ENCODE measurements around the gene EIF1. TPM values are rescaled to one million over a fixed set of nuclear protein-coding genes. Genes with fewer than 3 reads are reported as not detected.
A peak's percentile ranks its signal among the peaks of the same experiment; 100 is the strongest.
"Not testable (repeated sequence)": the region's sequence is repeated elsewhere in the genome, so short reads cannot be mapped to it uniquely, and the experiment has no call there.

The EIF1 gene
- total RNA-seq, 2 donors from 2014 or later, result 899 to 1,106 TPM

DNA sequence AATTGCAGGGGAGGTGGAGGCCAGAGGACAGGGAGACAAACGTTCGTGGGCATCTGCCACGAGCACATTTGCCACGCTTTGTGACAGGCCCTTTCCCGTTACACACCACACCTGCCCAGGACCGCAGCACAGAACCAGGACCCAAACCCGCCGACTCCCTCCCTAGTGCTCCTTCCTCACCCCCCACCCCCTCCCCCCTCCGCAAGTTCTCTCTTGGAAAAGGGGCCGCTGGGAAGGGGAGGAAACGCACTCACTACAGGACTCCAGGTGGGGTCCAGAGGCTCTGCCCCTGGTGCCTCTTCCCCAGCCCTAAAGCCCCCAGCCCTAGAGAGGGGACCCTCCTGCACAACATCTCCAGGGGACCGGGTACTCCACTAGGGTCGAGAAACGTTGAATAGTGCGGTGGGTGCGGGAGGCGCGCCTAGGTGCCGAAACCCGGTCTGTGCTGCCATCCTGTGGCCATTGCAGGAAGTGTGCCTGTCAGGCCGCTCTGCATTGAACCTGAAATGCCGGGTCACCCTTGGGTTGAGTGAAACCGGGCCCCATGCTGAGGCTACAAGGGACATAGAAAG is 21.9 kb upstream of the EIF1 start:
- DNase-seq (ENCODE audit: low spot score in 2 of 2), result peak; percentile 85 to 90
- peak overlapping the region in 1 of 2 donors; percentile 94 for H3K27ac Mint-ChIP-seq
- H3K9me3 Mint-ChIP-seq, result no peaks in the 10 kb centered on the region
- no peaks in the 10 kb centered on the region for H3K36me3 Mint-ChIP-seq
- peak; percentile 51 to 59 for ATAC-seq

DNA sequence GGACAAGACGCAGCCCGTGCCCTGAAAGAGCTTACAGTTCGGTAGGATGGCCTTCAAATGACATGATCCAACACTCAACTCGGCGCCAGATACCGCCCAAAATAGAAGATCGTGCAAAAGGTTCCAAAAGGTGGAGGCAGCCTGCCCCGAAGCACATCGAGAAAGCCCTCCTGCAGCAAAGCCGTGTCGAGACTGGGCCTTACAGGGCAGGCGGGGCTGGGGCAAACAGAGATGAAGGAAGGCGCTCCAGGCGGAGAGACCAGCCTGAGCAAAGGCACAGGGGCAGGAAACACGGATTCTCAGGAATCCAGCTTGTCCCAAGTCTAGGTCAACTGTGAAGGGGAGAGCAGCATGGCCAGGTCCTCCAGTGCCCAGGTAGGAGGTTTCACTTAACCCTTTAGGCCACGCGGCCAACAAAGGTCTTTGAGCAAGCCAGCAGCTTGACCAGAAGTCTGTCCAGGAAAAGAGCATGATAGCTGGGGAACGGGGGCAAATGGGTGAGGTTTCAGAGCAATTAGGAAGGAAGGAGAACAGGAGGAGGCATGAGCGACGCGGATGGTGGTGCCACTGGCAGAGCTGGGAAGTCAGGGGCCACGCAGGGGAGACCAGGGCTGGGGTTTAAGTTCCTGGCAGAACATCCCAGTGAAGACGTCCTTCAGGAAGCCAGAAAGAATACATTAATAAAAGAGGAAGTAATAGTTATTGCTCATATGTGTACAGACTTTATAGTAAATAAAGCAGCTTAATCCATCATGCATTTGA is 21.2 kb upstream of the EIF1 start:
- DNase-seq (ENCODE audit: low spot score in 2 of 2) (no peak), ATAC-seq (no peak)
- no peaks in the 10 kb centered on the region for H3K9me3 Mint-ChIP-seq
- no peaks in the 10 kb centered on the region for H3K36me3 Mint-ChIP-seq
- peak overlapping the region; percentile 58 to 94 for H3K27ac Mint-ChIP-seq

DNA sequence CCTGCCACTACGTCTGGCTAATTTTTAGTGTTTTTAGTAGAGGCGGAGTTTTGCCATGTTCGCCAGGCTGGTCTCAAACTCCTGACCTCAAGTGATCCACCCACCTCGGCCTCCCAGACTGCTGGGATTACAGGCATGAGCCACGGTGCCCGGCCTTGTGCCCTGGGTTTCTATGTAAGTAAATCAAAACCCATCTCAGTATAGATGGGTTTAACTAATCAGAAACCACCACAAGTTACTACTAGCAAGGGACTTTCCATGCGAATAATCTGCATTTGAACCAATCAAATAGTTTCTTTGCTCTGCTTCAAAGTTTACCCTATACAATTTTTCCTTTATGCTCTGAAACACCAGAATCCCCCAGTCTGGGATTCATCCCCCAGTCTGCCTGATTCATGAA is 16.5 kb upstream of the EIF1 start:
- no peak for DNase-seq (ENCODE audit: low spot score in 2 of 2)
- Mint-ChIP-seq H3K27ac (peak overlapping the region in 1 of 2 donors; percentile 31), H3K36me3 (peaks cover 0 to 4% of the 10 kb centered on the region in 2 donors), H3K9me3 (no peaks in the 10 kb centered on the region)
- peak; percentile 64 to 70 for ATAC-seq

DNA sequence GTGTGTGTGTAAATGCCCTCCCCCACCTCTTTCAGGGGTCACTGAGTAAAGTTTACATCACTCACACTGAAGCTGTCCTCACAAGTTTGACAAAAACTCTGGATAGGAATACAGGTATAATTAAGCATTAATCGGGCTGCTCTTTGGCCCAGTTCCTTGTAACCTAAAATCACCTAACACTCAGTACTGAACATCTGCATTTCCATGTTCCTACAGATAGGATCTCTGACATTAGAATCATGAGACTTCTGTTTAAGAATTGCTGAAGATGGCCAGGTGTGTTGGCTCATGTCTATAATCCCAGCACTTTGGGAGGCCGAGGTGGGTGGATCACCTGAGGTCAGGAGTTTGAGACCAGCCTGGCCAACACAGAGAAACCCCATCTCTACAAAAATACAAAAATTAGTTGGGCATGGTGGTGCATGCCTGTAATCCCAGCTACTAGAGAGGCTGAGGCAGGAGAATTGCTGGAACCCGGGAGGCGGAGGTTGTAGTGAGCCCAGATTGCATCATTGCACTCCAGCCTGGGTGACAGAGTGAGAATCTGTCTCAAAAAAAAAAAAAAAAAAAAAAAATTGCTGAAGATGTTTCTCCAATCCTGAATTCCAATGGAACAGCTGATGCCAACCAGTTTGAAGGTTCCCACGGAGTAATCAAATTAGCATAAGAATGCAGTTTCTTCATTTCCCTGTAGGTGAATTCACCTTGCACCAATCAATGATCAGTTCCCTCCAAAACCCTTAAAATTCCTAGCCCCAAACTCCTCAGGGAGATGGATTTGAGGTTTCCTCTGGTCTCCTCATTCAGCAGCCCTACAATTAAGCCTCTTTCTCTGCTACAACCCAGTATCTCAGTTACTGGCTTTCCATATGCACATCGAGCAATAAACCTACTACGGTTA is 13.3 kb upstream of the EIF1 start:
- H3K27ac Mint-ChIP-seq; H3K36me3 Mint-ChIP-seq; DNase-seq (ENCODE audit: low spot score in 2 of 2); H3K9me3 Mint-ChIP-seq; ATAC-seq: not testable (repeated sequence)

DNA sequence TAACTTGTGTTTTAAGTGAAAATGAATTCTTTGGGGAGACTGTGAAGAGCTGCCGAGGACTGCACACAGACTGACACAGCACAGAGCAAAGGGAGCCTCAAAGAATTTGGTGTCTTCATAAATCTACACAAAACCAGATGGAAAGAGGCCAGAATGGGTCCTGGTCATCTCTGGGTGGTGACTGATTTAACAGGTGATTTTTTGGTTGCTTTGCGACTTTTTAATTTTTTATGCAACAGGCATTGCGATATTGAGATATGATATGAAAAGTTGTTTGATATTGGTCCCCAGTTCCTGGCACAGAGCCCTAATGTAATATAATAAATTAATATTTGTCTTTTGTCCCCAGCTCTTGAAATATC is 12.6 kb upstream of the EIF1 start:
- DNase-seq (ENCODE audit: low spot score in 2 of 2) (no peak), ATAC-seq (no peak)
- no peaks in the 10 kb centered on the region for H3K9me3 Mint-ChIP-seq

DNA sequence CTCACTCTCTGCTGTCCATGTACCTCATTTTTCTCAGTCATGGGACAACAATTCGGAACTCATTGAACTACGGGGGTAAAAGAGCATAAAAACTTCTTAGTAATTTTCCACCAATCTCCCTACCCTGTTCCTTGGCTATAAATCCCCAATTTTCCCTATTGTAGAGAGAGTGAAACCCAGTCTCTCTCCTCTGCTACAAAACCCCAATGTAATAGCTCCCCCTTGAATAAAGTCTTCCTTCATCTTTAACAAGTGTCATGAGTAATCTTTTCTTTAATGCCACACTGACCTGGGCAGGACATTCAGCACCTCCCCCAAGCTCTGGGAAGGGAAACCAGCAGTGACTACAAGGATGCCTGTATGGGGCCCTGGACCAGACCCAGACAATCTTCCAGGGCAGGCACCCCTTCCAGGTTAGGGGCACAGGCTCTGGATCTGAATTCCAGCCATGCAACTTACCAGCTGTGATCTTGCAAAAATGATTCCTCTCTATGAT is 10.2 kb upstream of the EIF1 start:
- Mint-ChIP-seq H3K36me3 (peaks cover 0 to 4% of the 10 kb centered on the region in 2 donors), H3K9me3 (no peaks in the 10 kb centered on the region), H3K27ac (peak overlapping the region; percentile 86 to 90)
- DNase-seq (ENCODE audit: low spot score in 2 of 2) (no peak), ATAC-seq (peak; percentile 52 to 55)

More for the DNA sequence above, 12.6 kb upstream of the EIF1 start:
- H3K36me3 Mint-ChIP-seq, result peaks cover 0 to 4% of the 10 kb centered on the region in 2 donors
- H3K27ac Mint-ChIP-seq, result no peak overlapping the region

DNA sequence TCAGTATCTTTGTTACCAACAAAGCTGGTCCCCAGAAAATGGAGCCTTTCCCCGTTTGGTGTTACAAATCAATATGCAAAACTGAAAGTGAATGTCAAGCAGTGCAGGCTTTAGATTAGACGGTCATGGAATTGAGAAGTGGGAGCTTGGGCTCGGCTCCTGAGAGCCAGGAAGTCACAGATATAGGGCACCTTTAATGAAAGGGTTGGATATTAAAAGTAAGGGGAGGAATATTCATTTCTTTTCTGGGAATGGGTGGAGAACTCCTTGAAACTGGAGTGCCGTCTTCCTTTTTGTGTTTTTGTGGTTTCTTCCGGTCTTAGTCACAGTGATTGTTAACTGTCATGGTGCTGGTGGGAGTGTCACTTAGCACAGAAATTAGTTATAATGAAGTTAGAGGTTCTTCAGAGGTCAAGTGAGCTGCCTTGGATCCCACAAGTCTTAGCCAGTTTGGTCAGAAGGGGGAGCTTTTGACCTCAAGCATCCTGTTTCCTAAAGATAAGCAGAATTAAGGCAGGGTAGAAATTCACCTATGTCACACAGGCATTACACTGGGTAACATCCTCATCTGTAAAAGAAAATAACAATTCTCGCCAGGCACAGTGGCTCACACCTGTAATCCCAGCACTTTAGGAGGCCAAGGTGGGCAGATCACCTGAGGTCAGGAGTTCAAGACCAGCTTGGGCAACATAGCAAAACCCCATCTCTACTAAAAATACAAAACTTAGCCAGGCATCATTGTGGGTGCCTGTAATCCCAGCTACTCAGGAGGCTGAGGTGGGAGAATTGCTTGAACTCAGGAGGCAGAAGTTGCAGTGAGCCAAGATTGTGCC is 9.6 kb upstream of the EIF1 start:
- peak; percentile 58 to 69 for DNase-seq (ENCODE audit: low spot score in 2 of 2)
- Mint-ChIP-seq H3K27ac (peak overlapping the region; percentile 86 to 90), H3K9me3 (no peaks in the 10 kb centered on the region), H3K36me3 (peaks cover 0 to 4% of the 10 kb centered on the region in 2 donors)
- peak; percentile 91 for ATAC-seq

DNA sequence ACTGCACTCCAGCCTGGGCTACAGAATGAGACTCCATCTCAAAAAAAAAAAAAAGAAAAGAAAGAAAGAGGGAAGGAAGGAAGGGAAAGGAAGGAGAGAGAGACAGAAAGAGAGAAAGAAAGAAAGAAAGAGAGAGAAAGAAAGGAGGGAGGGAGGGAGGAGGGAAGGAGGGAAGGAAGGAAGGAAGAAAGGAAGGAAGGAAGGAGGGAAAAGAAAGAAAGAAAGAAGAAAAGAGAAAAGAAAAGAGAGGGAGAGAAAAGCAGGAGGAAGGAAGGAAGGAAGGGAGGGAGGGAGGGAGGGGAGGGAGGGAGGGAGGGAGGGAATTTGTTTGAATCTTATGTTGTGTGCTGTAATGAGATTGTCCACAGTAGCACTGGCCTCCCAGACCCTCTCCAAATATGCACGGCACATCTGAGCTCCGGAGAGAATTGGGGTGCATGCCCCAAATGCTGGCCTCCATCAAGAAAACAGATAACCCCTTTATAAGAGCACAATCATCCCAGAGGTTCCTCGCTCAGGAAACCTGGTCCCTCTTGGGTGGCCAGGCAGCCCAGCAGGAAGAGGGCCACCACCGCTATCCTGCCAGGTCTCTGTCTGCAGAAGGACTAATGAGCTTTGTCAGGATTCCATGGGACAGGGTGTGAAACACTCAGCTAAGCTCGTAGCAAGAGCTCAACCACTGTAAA is 8.8 kb upstream of the EIF1 start:
- no peak for ATAC-seq
- peak overlapping the region; percentile 86 to 90 for H3K27ac Mint-ChIP-seq
- H3K9me3 Mint-ChIP-seq, result no peaks in the 10 kb centered on the region
- H3K36me3 Mint-ChIP-seq, result peaks cover 0 to 4% of the 10 kb centered on the region in 2 donors
- DNase-seq (ENCODE audit: low spot score in 2 of 2), result no peak

DNA sequence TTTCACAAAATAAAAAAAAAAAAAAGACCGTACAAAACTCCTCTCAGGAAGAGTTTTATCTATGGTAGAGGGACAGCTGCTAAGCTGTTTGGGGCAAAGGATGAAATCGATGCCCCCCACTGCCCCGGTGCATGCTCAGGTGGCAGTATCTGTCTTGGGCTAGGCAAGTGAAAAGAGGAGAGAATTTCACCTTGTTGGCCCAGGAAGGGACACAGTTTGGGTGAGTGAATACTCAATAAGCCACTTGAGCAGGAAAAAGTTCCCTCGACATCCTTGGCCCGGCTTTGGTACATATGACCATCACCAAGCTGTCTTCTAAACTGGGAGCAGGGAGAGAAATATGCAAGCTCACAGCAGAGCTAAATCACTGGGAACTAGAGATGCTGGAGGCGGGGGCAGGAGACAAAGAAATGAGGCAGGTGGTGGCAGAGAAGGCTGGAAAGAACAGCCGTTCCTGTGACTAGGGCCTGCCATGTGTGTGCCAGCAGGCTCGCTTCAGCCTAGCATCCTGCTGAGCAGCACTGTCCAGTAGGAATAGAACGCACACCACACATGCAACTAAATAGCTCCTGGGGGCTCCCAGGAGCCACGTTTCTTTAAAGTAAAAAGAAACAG is 8.2 kb upstream of the EIF1 start:
- peaks cover 0 to 4% of the 10 kb centered on the region in 2 donors for H3K36me3 Mint-ChIP-seq
- no peak for ATAC-seq
- no peak for DNase-seq (ENCODE audit: low spot score in 2 of 2)
- peak overlapping the region in 1 of 2 donors; percentile 90 for H3K27ac Mint-ChIP-seq
- no peaks in the 10 kb centered on the region for H3K9me3 Mint-ChIP-seq

DNA sequence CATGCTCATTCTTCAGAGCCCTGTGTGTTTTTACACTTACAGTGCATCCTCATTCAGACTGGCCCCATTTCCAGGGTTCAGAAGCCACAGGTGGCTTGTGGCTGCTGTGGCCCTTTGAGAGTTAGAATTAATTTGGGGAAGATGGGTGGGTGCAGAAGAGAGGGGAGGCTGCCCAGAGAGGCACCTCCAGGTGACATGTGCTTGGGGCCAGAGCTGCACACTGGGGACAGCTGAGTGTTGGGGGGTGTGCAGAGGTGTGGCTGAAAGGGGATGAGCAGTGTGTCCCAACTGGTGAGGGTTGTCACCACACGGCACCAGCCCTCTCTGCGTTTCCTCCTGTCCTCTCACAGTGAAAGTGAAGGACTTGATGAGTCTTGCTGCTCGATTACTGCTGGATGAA is 6.9 kb upstream of the EIF1 start:
- Mint-ChIP-seq H3K27ac (peak overlapping the region in 1 of 2 donors; percentile 34), H3K36me3 (no peaks in the 10 kb centered on the region)
- DNase-seq (ENCODE audit: low spot score in 2 of 2), result no peak

DNA sequence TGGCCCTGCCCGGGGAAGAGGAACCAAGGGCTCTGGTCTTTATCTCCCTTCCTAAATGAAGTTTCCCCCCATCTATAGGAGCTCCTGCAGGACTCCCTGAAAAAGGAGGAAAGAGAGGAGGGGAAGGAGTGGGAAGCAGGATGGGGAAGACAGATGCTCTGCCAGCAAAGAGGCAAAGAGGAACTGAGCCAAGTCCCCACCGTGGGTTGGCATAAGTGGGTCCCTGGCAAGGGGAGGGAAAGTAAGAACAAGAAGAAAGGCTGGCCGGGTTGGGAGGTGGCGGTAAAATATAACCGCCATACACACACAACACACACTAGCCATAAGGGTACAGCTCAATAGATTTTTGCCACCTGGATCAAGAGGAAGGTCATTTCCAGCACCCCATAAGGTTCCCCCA is 6.1 kb upstream of the EIF1 start:
- H3K36me3 Mint-ChIP-seq, result no peaks in the 10 kb centered on the region
- H3K9me3 Mint-ChIP-seq, result no peaks in the 10 kb centered on the region
- no peak for DNase-seq (ENCODE audit: low spot score in 2 of 2)
- H3K27ac Mint-ChIP-seq, result peak overlapping the region in 1 of 2 donors; percentile 34
- no peak for ATAC-seq

More for the DNA sequence above, 6.9 kb upstream of the EIF1 start:
- ATAC-seq, result no peak
- no peaks in the 10 kb centered on the region for H3K9me3 Mint-ChIP-seq

DNA sequence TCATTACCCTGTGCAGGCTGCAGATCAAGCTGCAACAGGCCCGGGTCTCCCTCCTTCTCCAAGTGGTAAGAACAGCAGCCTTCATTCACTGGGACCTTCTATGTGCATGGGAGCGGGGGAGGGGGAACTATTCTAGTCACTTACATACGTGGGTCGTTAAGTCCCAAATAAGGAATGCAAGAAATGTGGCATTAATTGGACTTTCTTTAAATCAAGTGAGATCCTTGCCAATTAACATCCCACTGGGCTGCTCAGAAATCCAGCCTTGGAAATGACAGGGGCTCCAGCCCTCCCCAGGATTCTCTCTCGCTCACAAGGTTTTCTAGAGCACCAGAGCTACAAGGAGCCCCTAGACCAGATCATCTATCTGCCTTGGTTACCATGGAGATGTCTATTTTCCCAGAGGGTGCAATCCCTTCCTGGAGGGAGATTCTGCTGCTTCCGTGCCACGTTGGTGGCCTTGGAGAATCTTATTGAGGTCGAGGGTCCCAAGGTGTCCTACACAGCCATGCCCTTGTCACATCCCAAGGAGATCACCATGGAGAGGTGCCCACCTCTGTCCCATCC is 5.2 kb upstream of the EIF1 start:
- ATAC-seq (no peak), DNase-seq (ENCODE audit: low spot score in 2 of 2) (no peak)
- Mint-ChIP-seq H3K9me3 (no peaks in the 10 kb centered on the region), H3K36me3 (no peaks in the 10 kb centered on the region), H3K27ac (no peak overlapping the region)

DNA sequence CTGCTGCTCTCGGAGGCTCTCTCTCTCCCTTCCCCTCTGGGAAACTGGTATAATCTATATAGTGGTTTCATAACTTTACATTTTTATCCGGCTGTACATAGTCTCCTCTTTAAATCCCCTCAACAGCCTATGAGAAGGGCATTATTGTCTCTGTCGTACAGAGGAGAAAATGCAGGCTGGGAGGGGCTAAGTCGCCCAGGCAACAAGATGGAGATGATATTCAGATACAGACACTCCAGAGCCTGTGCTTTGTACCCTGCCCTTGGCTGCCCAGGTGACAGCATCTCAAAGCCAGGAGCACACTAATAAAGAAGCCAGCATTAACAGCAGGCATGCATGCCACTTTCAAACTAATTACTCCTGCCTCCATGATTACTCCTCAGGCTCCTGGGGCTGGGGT is 4.7 kb upstream of the EIF1 start:
- H3K9me3 Mint-ChIP-seq, result no peaks in the 10 kb centered on the region
- ATAC-seq, result no peak
- H3K27ac Mint-ChIP-seq, result peak overlapping the region in 1 of 2 donors; percentile 26
- DNase-seq (ENCODE audit: low spot score in 2 of 2), result no peak
- peaks cover 0 to 3% of the 10 kb centered on the region in 2 donors for H3K36me3 Mint-ChIP-seq

DNA sequence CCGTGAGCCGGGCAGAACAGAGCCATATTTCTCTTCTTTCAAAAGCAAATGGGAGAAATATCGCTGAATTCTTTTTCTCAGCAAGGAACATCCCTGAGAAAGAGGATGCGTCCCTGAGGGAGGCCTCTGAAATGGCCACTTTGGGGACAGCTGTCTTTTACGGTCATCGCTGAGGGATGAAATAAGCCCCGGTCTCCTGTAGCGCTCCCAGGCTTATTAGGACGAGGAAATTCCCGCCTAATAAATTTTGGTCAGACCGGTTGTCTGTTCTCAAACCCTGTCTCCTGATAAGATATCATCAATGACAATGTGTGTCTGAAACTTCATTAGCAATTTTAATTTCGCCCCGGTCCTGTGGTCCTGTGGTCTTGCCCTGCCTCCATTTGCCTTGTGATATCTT is 2.9 kb upstream of the EIF1 start:
- not testable (repeated sequence) for DNase-seq (ENCODE audit: low spot score in 2 of 2); H3K27ac Mint-ChIP-seq; ATAC-seq; H3K9me3 Mint-ChIP-seq
- H3K36me3 Mint-ChIP-seq, result peaks cover 15 to 17% of the 10 kb centered on the region in 2 donors

DNA sequence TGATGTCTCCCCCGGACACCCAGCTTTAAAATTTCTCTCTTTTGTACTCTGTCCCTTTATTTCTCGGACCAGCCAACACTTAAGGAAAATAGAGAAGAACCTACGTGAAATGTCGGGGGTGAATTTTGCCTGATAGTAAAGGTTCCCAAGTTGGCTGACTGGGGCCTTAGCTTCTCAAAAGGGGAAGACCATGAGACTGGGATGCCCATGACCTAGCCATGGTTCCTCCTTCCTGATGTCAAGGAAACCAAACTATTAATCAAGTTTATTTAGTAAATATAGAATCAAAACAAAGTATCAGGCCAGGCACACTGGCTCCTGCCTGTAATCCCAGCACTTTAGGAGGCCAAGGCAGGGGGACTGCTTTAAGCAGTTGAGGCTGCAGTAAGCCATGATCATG is 2.4 kb upstream of the EIF1 start:
- peaks cover 17 to 18% of the 10 kb centered on the region in 2 donors for H3K36me3 Mint-ChIP-seq
- no peak for ATAC-seq
- no peak for DNase-seq (ENCODE audit: low spot score in 2 of 2)
- no peak overlapping the region for H3K27ac Mint-ChIP-seq
- no peaks in the 10 kb centered on the region for H3K9me3 Mint-ChIP-seq

All from activated naive CD4-positive, alpha-beta T cell treated with anti-CD3 and anti-CD28 coated beads, Interleukin-2, amount 50 U/mL, for 72 hours (primary cell).